Upper lobe of left lung (tissue), 4 donors: ENCODE results near the gene HIRIP3.

Source experiments
- CTCF ChIP-seq, 6 experiments: fragments of 450-650 bp in 4 of 6; fragments of 200-600 bp in 2 of 6; sonication (generic) in 2 of 6; IDR thresholded peaks; one replicate each; pipeline ENCODE4 v1.5.1; 2016 to 2019; ENCODE audit warnings: antibody characterized with exemption in 6 of 6
- EP300 ChIP-seq, 4 donors: sonication (generic); formaldehyde crosslinking; IDR thresholded peaks; one replicate each; pipeline ENCODE4 v1.5.1; 2017; ENCODE audit warnings: antibody characterized with exemption in 4 of 4, control low read depth in 2 of 4

- no peak for TF ChIP-seq CTCF (IDR thresholded peaks at IDR 0.05)
- no peak for TF ChIP-seq EP300 (IDR thresholded peaks at IDR 0.05)
These were observed 43.6 kb downstream of the HIRIP3 start for GRCh38 chr16:29951625-29952365.
